Subcutaneous abdominal adipose tissue (tissue), 5 donors: Measurements from ENCODE around the gene EME2.
"Not testable (repeated sequence)": the region's sequence is repeated elsewhere in the genome, so short reads cannot be mapped to it uniquely, and the experiment has no call there.

Experiments
- H3K27ac ChIP-seq: one replicate; pipeline ENCODE4 v1.7.0; 2013; ENCODE audit warnings: low read depth, mild to moderate bottlenecking, inconsistent platforms, low read length, moderate library complexity
- H3K27me3 ChIP-seq, 5 donors: one replicate each; pipeline ENCODE4 v1.7.0; 2013; ENCODE audit warnings: low read length in 5 of 5, inconsistent platforms in 1 of 5; ENCODE audit not compliant: control insufficient read depth in 5 of 5, insufficient read depth in 4 of 5
- H3K36me3 ChIP-seq, 5 donors: one replicate each; pipeline ENCODE4 v1.7.0; 2013; ENCODE audit warnings: low read length in 5 of 5; ENCODE audit not compliant: control insufficient read depth in 5 of 5, insufficient read depth in 5 of 5
- H3K4me1 ChIP-seq, 5 donors: one replicate each; pipeline ENCODE4 v1.7.0; 2013; ENCODE audit warnings: low read length in 5 of 5, mild to moderate bottlenecking in 3 of 5, moderate library complexity in 1 of 5; ENCODE audit not compliant: control insufficient read depth in 5 of 5, insufficient read depth in 5 of 5
- H3K4me3 ChIP-seq, 5 donors: one replicate each; pipeline ENCODE4 v1.7.0; 2013; ENCODE audit warnings: low read length in 5 of 5, low read depth in 1 of 5
- H3K9ac ChIP-seq, 5 donors: one replicate each; pipeline ENCODE4 v1.7.0; 2013; ENCODE audit warnings: low read length in 5 of 5, mild to moderate bottlenecking in 4 of 5, moderate library complexity in 3 of 5
- H3K9me3 ChIP-seq, 5 donors: one replicate each; pipeline ENCODE4 v1.7.0; 2013; ENCODE audit warnings: low read length in 5 of 5; ENCODE audit not compliant: control insufficient read depth in 5 of 5
- donor health status: healthy.
- donor health status: healthy.
- donor health status: healthy.
- donor health status: healthy.
- donor health status: healthy.

EME2 gene

DNA sequence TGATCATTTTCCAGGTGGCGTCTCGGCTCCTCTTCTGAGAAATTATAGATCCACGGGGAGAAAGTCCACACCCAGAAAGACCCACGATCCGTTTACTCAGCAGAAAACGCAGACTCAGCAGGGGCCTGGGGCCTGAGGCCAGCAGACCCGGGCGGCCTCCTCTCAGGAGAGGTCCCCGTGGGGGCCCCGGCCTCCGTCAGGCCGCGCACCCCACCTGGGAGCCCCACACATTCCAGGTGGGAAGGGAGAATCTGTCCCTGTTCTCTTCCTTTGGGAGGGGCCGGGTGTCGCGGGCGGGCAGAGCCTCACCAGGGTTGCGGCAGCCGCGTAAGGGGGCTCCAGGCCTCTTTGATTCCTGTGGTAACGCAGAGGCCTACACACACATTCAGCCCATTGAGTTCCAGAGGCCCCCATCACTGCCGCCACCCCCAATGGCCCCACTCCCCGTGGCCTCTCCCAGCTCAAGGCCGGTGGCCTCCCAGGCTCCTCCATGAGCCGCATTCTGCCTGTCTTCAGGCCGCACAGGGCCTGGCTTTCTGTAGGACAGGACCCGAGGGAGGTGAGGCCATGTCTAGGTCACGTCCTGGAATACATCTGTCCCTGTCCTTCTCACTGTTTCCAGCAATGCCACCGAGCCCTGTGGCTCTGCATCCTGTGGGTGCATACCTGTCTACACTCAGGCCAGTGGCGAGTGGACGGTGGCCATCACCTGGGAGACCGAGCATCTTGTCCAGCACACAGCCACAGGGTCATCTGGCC, 22.5 kb downstream of the EME2 start:
- H3K27ac ChIP-seq = no peak overlapping the region
- H3K9ac ChIP-seq = no peak overlapping the region
- H3K4me3 ChIP-seq = no peak overlapping the region
- H3K36me3 ChIP-seq = peaks cover 0 to 18% (median 8%) of the 10 kb centered on the region in 5 donors
- peaks cover 0 to 5% (median 4%) of the 10 kb centered on the region in 5 donors for H3K9me3 ChIP-seq
- H3K4me1 ChIP-seq = no peaks in the 10 kb centered on the region
- H3K27me3 ChIP-seq = no peaks in the 10 kb centered on the region

DNA sequence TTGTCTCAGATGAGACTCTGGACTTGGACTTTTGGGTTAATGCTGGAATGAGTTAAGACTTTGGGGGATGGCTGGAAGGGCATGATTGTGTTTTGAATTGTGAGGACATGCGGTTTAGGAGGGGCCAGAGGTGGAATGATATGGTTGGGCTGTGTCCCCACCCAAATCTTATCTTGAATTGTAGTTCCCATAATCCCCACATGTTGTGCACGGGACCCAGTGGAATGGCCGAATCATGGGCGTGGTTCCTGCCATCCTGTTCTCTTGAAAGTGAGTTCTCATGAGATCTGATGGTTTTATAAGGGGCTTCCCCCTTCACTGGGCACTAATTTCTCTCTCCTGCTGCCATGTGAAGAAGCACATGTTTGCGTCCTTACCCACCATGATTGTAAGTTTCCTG, 26.7 kb downstream of the EME2 start:
- not testable (repeated sequence) for H3K4me3 ChIP-seq, H3K9me3 ChIP-seq, H3K36me3 ChIP-seq, H3K27ac ChIP-seq, H3K9ac ChIP-seq, H3K27me3 ChIP-seq, H3K4me1 ChIP-seq

DNA sequence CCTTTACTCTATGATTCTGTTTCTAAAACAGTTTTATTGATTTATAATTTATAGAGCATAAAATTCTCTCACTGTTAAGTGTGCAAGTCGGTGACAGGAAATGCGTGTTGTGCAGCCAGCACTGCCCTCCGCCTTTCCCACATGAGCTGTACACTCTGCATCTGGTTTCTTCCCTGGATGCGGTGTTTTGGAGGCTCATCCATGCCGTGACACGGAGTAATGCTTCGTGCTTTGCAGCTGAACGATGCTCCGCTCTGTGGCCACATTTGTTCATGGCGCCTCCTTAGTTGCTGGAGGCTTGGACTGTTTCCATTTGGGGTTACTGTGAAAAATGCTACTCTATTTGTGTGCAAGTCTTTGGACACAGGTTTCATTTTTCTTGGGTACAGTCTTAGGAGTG, 28.1 kb downstream of the EME2 start:
- Histone ChIP-seq H3K4me1 (no peaks in the 10 kb centered on the region), H3K27me3 (no peaks in the 10 kb centered on the region), H3K9me3 (peaks cover 0 to 5% (median 4%) of the 10 kb centered on the region in 5 donors), H3K4me3 (no peak overlapping the region), H3K27ac (no peak overlapping the region), H3K9ac (no peak overlapping the region), H3K36me3 (peaks cover 0 to 9% (median 2%) of the 10 kb centered on the region in 5 donors)

DNA sequence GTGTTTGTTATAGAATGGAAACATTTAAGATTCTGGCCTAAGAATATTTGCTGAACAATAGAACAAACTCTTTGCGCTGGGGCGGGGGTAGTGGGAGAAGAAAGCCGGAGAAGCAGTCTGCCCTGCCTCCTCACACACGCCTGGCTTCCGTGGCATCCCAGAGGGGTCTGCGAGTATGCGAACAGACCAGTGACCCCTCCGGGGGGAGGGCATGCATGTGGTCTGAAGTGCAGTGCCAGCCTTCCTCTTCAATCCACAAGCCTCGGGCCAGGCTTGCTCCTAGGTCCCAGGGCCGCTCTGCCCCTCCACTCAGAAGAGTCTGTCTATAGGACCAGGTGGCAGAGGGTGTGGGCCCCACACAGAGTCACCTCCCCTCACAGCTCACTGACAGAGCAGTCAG, 35.0 kb downstream of the EME2 start:
- no peaks in the 10 kb centered on the region for H3K4me1 ChIP-seq
- H3K36me3 ChIP-seq = peaks cover 0 to 51% (median 36%) of the 10 kb centered on the region in 5 donors
- no peak overlapping the region for H3K9ac ChIP-seq
- no peaks in the 10 kb centered on the region for H3K9me3 ChIP-seq
- H3K4me3 ChIP-seq = no peak overlapping the region
- H3K27ac ChIP-seq = no peak overlapping the region
- no peaks in the 10 kb centered on the region for H3K27me3 ChIP-seq

DNA sequence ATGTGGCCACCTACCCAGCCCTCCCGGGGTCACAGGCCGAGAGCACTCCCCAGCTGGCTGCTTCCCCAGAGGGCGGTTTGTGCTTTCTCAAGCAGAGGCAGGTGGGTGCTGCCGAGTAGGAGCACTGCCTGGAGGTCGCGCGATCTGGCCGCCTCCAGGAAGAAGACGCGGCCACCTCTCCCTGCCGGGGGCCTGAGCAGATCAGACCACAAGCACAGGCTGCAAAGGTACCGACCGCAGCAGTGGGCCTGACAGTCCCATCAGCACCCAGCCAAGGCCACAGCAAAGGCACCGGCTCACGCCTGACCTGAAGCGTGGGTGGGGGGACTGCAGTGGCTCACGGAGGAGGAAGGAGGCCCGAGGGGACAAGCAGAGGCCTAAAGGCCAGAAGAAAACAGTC, 36.1 kb downstream of the EME2 start:
- Histone ChIP-seq H3K27ac (no peak overlapping the region), H3K36me3 (peaks cover 0 to 58% (median 36%) of the 10 kb centered on the region in 5 donors)

DNA sequence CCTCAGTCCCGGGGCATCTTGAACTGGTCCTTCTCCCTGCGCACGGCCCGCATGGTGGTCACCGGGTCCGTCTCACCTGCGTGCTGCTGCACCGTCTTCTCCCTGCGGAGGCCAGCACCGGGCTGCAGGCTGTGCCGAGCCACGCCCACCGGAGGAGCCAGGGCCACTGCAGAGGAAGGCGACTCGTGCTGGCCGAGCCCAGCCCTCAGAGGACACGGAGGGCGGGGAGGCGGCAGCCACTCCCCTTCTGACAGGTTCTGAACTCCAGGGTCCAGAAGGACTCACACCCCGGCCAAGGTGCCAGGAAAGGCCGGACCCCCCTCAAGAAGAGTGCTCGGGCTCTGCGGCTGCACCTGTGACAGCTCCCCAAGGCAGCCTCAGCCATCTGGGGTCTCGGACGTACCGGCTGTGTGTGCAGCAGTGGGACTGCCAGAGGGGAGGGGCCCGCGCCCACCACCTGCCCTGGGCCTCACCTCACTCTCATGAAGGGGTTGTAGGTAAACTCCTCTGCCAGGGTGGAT, 36.7 kb downstream of the EME2 start:
- no peak overlapping the region for H3K27ac ChIP-seq
- H3K36me3 ChIP-seq = peaks cover 0 to 58% (median 41%) of the 10 kb centered on the region in 5 donors
- no peak overlapping the region for H3K4me3 ChIP-seq
- H3K9ac ChIP-seq = no peak overlapping the region
- no peaks in the 10 kb centered on the region for H3K4me1 ChIP-seq
- no peaks in the 10 kb centered on the region for H3K9me3 ChIP-seq
- no peaks in the 10 kb centered on the region for H3K27me3 ChIP-seq

More for the DNA sequence above, 36.1 kb downstream of the EME2 start:
- Histone ChIP-seq H3K4me1 (no peaks in the 10 kb centered on the region), H3K9me3 (no peaks in the 10 kb centered on the region), H3K4me3 (no peak overlapping the region), H3K27me3 (no peaks in the 10 kb centered on the region), H3K9ac (no peak overlapping the region)

DNA sequence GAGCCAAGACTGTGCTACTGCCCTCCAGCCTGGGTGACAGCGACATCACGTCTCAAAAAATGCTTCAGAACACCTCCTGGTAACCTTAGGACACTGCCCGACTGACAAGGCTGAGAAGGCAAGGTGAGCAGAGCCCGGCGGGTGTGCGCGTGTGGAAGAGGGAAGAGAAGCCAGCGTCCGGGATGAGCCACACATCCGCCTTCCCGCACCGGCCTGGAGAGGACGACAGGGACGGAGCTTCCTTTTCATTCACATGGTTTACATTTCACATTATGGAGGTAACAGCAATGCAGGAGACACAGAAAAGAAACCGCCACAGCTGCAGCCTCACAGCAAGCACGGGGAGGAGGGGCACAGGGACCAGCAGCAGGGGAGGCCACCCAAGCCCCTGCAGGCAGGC, 37.5 kb downstream of the EME2 start:
- Histone ChIP-seq H3K4me1 (no peaks in the 10 kb centered on the region), H3K27me3 (no peaks in the 10 kb centered on the region), H3K9ac (no peak overlapping the region), H3K36me3 (peaks cover 0 to 59% (median 42%) of the 10 kb centered on the region in 5 donors), H3K9me3 (no peaks in the 10 kb centered on the region), H3K27ac (no peak overlapping the region), H3K4me3 (no peak overlapping the region)

DNA sequence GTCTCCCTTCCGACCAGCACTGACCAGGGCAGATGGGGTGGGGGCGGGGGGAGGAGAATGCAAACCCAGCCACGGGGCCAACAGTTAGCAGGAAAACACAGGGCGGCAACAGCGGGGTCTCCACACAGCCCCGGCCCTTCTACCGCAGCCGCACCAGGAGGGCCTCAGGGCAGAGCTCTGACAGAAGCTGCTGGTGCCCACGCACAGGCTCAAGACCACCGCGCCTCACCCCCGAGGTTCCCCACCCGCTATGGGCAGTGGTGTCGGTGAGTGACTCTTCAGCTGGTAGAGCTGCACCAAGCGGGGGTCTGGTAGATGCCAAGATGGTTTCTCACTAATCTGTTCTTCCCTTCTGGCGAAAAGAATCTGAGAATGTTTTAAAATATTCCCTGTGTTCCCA, 37.9 kb downstream of the EME2 start:
- Histone ChIP-seq H3K9me3 (no peaks in the 10 kb centered on the region), H3K4me1 (no peaks in the 10 kb centered on the region), H3K36me3 (peaks cover 0 to 62% (median 46%) of the 10 kb centered on the region in 5 donors), H3K4me3 (no peak overlapping the region), H3K9ac (no peak overlapping the region), H3K27ac (no peak overlapping the region), H3K27me3 (no peaks in the 10 kb centered on the region)

DNA sequence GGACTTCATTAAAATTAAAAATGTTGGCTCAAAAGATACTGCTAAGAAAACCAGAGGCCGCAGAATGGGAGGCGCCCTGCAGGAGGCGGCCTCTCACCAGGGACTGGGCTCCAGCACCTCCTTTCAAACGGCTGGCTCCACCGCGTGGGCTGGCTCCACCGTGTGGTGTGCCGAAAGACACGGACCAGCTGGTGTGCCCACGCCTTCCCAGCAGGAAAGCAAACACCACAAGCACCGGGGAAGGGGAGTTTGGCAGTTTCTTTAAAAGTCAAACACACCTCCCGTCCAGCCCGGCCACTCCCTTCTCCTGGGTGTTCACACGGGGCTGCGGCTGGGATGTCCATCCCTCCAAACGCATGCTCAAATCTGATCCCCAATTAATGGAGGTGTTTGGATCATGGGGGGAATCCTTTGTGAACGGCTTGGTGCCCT, 40.1 kb downstream of the EME2 start:
- no peak overlapping the region for H3K4me3 ChIP-seq
- no peaks in the 10 kb centered on the region for H3K9me3 ChIP-seq
- peaks cover 0 to 68% (median 57%) of the 10 kb centered on the region in 5 donors for H3K36me3 ChIP-seq
- H3K4me1 ChIP-seq = no peaks in the 10 kb centered on the region
- H3K9ac ChIP-seq = no peak overlapping the region
- no peaks in the 10 kb centered on the region for H3K27me3 ChIP-seq
- no peak overlapping the region for H3K27ac ChIP-seq

DNA sequence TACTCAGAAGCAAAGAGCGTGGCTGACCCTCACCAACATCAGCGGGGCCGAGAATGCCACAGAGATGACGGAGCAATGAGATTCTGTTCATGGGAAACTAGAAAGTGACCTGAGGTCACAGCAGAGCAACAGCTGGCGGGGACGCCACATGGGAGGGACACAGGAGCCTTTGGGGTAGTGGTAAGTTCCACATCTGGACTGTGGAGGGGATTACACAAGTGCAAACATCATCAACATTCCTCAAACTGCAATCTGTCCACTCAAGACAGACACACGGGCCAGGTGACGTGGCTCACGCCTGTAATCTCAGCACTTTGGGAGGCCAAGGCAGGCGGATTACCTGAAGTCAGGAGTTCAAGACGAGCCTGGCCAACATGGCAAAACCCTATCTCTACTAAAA, 42.9 kb downstream of the EME2 start:
- Histone ChIP-seq H3K4me1 (no peaks in the 10 kb centered on the region), H3K4me3 (no peak overlapping the region), H3K9me3 (no peaks in the 10 kb centered on the region), H3K27me3 (no peaks in the 10 kb centered on the region), H3K36me3 (peaks cover 0 to 71% (median 58%) of the 10 kb centered on the region in 5 donors), H3K9ac (no peak overlapping the region), H3K27ac (no peak overlapping the region)
